GM13976 (cell line): ENCODE results near the gene PLEKHA7.

ENCODE experiments used
- DNase-seq: peaks from one replicate; pipeline ENCODE4 v3.0.0; 2012; ENCODE audit warnings: low spot score
- CTCF ChIP-seq: IDR thresholded peaks from 2 replicates; pipeline ENCODE4 v1.5.1; 2012; ENCODE audit warnings: borderline replicate concordance, mild to moderate bottlenecking; ENCODE audit not compliant: insufficient read depth; ENCODE audit errors: extremely low read depth, missing control alignments, control extremely low read depth
- in situ Hi-C: fragments of 300-500 bp; cut with MboI; formaldehyde crosslinking; loops from one replicate; pipeline ENCODE4 v1.12.0; 2022; ENCODE audit warnings: low sequenced_read_pairs, mixed read lengths, inconsistent platforms; ENCODE audit not compliant: unreplicated experiment

The PLEKHA7 gene

GRCh38 chr11:16999116-16999515, 15.1 kb downstream of the PLEKHA7 start:
- in situ Hi-C loops, result no loop called here

GRCh38 chr11:16997624-16998023, 16.6 kb downstream of the PLEKHA7 start:
- TF ChIP-seq CTCF, result no peak
- in situ Hi-C loops, result no loop called here
- no peak for DNase-seq

More at GRCh38 chr11:16999116-16999515, 15.1 kb downstream of the PLEKHA7 start:
- no peak for DNase-seq
- no peak for TF ChIP-seq CTCF

- TF ChIP-seq CTCF, result no peak
- DNase-seq, result no peak
- in situ Hi-C loops, result no loop called here
Observed at GRCh38 chr11:16993495-16993894, 20.7 kb downstream of the PLEKHA7 start.

DNA sequence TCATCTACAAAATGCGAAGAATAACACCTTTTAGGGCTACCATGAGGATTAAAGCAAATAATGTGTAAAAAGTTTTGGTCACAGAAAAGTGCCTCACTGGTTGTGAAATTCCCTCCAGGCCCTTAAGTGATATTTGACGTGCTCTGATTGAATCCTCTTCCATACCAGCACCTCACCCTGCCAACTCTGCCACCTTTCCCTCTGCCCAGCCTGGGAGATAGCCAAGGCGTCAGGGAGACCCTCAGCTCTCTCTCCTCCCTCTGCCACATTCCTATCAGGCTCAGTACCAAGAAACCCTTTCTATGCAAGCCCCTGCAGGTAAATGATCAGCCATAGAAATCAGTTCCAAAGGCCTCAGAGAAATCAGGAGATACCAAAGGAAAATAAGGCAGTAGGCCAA, 21.4 kb downstream of the PLEKHA7 start:
- no peak for DNase-seq
- in situ Hi-C loops, result no loop called here
- TF ChIP-seq CTCF, result no peak

- DNase-seq, result no peak
- no peak for TF ChIP-seq CTCF
- in situ Hi-C loops, result no loop called here
Observed at GRCh38 chr11:16989554-16989953, 24.7 kb downstream of the PLEKHA7 start.

GRCh38 chr11:16987205-16987568, 27.0 kb downstream of the PLEKHA7 start:
- DNase-seq, result no peak
- no peak for TF ChIP-seq CTCF
- in situ Hi-C loops, result no loop called here
